ENCODE measurements around the gene HELB.

Gene HELB

DNA sequence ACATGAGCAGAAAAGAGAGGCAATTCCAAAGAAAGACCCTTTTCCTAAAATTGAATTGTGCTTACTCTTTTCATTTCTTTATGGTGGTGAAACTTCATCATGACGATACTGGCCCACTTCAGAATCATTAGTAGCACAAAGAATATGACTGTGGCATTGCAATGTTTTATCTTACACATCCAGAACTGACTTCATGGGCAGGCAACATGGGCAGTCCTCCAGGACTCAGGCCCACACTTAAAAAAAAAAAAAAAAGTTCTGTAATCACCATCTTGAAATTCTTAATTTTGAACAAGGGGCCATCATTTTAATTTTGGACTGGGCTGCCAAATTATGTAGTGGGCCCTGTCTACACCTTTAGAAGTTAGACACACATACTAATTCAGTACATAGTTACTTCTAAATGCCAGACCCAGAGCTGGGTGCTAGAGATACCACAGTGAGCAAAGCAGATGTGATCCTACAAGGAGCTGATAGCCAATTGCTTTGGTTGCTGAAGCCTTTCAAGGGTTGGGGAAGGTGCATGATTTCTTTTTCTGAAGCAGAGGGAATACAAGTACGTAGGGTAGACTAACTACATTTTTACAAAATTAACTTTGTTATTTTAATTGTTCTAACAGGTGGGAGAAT lies 35.2 kb downstream of the HELB start:
- H3K9me3 ChIP-seq (ENCODE audit: control insufficient read depth, low read length): no peaks in the 10 kb centered on the region
- no peaks in the 10 kb centered on the region for H3K36me3 ChIP-seq (ENCODE audit: control insufficient read depth, insufficient read depth, low read length)
- H3K4me1 ChIP-seq (ENCODE audit: control insufficient read depth, insufficient read depth, low read length): no peaks in the 10 kb centered on the region
- no peak overlapping the region for H3K4me3 ChIP-seq (ENCODE audit: low read length)
- no peaks in the 10 kb centered on the region for H3K27me3 ChIP-seq (ENCODE audit: control insufficient read depth, insufficient read depth, low read length)
- H3K9ac ChIP-seq (ENCODE audit: low read length): no peak overlapping the region

DNA sequence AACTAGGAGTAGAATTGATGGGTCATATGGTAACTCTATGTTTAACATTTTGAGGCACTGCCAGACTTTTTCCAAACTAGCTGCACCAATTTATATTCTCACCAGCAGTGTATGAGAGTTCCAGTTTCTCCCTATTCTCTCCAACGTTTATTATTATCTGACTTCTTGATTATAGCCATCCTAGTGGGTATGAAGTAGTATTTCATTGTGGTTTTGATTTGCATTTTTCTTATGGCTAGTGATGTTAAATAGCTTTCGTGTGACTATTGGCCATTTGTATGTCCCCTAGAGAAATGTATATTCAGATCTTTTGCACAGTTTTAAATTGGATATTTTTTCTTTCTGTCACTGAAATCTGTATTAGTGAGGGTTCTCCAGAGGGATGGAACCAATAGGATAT lies 37.8 kb downstream of the HELB start:
- Histone ChIP-seq H3K4me3 (ENCODE audit: low read length) (no peak overlapping the region), H3K27me3 (ENCODE audit: control insufficient read depth, insufficient read depth, low read length) (no peaks in the 10 kb centered on the region), H3K9ac (ENCODE audit: low read length) (no peak overlapping the region), H3K9me3 (ENCODE audit: control insufficient read depth, low read length) (no peaks in the 10 kb centered on the region), H3K36me3 (ENCODE audit: control insufficient read depth, insufficient read depth, low read length) (no peaks in the 10 kb centered on the region), H3K4me1 (ENCODE audit: control insufficient read depth, insufficient read depth, low read length) (no peaks in the 10 kb centered on the region)

DNA sequence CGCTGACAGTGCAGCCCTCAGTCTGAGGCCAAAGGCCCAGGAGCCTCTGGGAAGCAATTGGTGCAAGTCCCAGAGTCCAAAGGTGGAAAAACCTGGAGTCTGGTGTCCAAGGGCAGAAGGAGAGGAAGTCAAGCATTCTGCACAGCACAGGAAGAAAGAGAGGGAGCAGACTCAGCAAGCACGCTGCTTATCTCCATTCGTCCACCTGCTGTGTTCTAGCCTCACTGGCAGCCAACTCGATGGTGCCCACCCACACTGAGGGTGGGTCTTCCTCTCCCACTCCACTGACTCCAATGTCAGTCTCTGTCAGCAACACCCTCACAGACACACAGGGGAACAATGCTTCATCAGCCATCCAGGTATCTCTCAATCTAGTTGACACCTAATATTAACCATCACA lies 38.8 kb downstream of the HELB start:
- Histone ChIP-seq H3K4me1 (ENCODE audit: control insufficient read depth, insufficient read depth, low read length) (no peaks in the 10 kb centered on the region), H3K9ac (ENCODE audit: low read length) (no peak overlapping the region), H3K4me3 (ENCODE audit: low read length) (no peak overlapping the region), H3K36me3 (ENCODE audit: control insufficient read depth, insufficient read depth, low read length) (no peaks in the 10 kb centered on the region), H3K9me3 (ENCODE audit: control insufficient read depth, low read length) (no peaks in the 10 kb centered on the region), H3K27me3 (ENCODE audit: control insufficient read depth, insufficient read depth, low read length) (no peaks in the 10 kb centered on the region)

DNA sequence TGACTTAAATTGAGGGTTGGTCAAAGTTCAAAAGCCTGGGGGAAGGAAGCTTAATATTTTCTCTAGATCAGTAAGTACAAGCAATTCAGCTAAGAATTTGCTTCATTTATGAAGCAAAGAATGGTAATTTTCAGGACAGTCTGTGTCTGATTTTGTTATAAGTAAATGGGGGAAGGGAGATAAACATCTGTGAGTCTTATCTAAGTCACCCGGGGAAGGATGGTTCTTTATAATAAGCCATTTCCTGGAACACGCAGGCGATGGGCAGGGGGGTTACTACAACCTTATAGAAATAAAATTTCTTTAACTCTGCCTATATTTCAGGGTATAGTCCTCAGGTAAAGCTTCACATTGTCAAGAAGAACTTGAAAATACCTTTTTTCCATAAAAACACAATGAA lies 42.9 kb downstream of the HELB start:
- H3K36me3 ChIP-seq (ENCODE audit: control insufficient read depth, insufficient read depth, low read length): no peaks in the 10 kb centered on the region
- no peak overlapping the region for H3K4me3 ChIP-seq (ENCODE audit: low read length)
- no peak overlapping the region for H3K9ac ChIP-seq (ENCODE audit: low read length)
- no peaks in the 10 kb centered on the region for H3K9me3 ChIP-seq (ENCODE audit: control insufficient read depth, low read length)
- no peaks in the 10 kb centered on the region for H3K4me1 ChIP-seq (ENCODE audit: control insufficient read depth, insufficient read depth, low read length)
- no peaks in the 10 kb centered on the region for H3K27me3 ChIP-seq (ENCODE audit: control insufficient read depth, insufficient read depth, low read length)

DNA sequence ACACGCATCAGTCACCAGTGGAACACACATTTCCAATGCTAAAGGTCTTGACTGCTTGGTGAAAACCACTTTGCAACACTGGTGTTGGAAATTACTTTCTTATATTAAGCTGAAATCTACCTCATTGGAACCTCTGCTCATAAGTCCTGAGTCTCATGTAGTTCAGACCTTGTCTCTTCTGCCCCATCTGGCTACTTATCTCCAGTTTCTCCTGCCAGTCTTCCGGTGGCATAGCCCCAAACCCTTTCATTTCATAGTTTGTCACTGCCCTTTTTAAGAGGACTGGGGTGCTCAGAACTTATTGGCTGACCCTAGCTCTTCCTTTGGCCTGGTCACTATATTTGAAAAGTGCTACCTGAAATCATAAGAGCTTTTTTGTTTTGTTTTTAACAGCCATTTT lies 43.7 kb downstream of the HELB start:
- H3K27me3 ChIP-seq (ENCODE audit: control insufficient read depth, insufficient read depth, low read length): no peaks in the 10 kb centered on the region
- H3K36me3 ChIP-seq (ENCODE audit: control insufficient read depth, insufficient read depth, low read length): no peaks in the 10 kb centered on the region
- no peak overlapping the region for H3K4me3 ChIP-seq (ENCODE audit: low read length)
- H3K9me3 ChIP-seq (ENCODE audit: control insufficient read depth, low read length): no peaks in the 10 kb centered on the region
- H3K9ac ChIP-seq (ENCODE audit: low read length): no peak overlapping the region
- no peaks in the 10 kb centered on the region for H3K4me1 ChIP-seq (ENCODE audit: control insufficient read depth, insufficient read depth, low read length)

DNA sequence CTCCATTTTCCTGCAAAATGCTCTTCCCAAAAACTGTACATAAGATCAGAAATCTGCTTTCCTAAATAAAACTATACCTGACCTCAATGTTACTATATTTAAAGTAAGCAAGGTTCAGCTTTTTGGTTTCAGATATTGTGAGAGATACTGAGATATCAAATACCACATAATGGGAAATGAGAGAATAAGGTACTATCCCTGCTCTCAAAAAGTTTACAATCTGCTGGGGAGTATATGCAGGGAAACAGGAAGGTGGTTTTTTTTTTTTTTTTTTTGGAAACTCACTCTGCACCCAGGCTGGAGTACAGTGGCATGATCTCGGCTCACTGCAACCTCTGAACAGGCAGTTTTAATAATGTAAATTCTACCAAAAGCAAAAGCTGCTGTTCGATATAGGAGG lies 49.0 kb downstream of the HELB start:
- Histone ChIP-seq H3K4me3 (ENCODE audit: low read length) (no peak overlapping the region), H3K36me3 (ENCODE audit: control insufficient read depth, insufficient read depth, low read length) (no peaks in the 10 kb centered on the region), H3K9me3 (ENCODE audit: control insufficient read depth, low read length) (no peaks in the 10 kb centered on the region), H3K4me1 (ENCODE audit: control insufficient read depth, insufficient read depth, low read length) (no peaks in the 10 kb centered on the region), H3K27me3 (ENCODE audit: control insufficient read depth, insufficient read depth, low read length) (no peaks in the 10 kb centered on the region), H3K9ac (ENCODE audit: low read length) (no peak overlapping the region)

DNA sequence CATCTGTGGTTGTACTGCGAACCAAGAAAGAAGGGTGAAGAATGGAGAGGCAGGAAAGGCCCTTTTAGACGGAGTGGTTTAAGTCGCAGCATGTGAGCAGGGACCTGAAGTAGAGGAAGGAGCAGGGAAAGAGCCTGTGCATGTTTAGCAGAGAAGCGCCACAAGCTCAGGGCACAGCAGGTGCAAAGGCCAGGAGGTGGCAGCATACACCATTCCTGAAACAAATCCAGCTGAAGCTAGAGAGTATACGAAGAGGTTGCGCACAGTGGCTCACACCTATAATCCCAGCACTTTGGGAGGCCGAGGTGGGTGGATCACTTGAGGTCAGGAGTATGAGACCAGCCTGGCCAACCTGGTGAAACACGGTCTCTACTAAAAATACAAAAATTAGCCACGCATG lies 49.9 kb downstream of the HELB start:
- H3K4me3 ChIP-seq (ENCODE audit: low read length): no peak overlapping the region
- H3K9me3 ChIP-seq (ENCODE audit: control insufficient read depth, low read length): no peaks in the 10 kb centered on the region
- H3K36me3 ChIP-seq (ENCODE audit: control insufficient read depth, insufficient read depth, low read length): no peaks in the 10 kb centered on the region
- no peaks in the 10 kb centered on the region for H3K4me1 ChIP-seq (ENCODE audit: control insufficient read depth, insufficient read depth, low read length)
- no peak overlapping the region for H3K9ac ChIP-seq (ENCODE audit: low read length)
- no peaks in the 10 kb centered on the region for H3K27me3 ChIP-seq (ENCODE audit: control insufficient read depth, insufficient read depth, low read length)

DNA sequence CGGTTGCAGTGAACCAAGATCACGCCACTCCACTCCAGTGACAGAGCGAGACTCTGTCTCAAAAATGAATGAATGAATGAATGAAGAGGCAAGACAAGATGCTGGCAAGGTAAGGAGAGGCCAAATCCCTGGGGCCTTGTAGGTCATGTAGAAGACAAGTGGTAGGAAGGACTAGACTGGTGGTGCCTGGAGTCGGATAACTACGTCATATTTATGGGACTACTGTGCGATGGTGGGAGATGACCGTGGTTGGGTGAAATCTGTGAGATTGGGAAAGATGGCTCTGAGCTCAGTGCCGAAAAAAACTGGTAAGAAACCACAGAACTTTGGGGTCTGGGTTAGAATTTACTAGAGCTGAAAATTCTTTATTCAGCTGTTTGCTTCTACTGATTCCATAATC lies 50.6 kb downstream of the HELB start:
- Histone ChIP-seq H3K9ac (ENCODE audit: low read length) (no peak overlapping the region), H3K27me3 (ENCODE audit: control insufficient read depth, insufficient read depth, low read length) (no peaks in the 10 kb centered on the region), H3K9me3 (ENCODE audit: control insufficient read depth, low read length) (no peaks in the 10 kb centered on the region), H3K4me3 (ENCODE audit: low read length) (no peak overlapping the region), H3K4me1 (ENCODE audit: control insufficient read depth, insufficient read depth, low read length) (no peaks in the 10 kb centered on the region), H3K36me3 (ENCODE audit: control insufficient read depth, insufficient read depth, low read length) (no peaks in the 10 kb centered on the region)

DNA sequence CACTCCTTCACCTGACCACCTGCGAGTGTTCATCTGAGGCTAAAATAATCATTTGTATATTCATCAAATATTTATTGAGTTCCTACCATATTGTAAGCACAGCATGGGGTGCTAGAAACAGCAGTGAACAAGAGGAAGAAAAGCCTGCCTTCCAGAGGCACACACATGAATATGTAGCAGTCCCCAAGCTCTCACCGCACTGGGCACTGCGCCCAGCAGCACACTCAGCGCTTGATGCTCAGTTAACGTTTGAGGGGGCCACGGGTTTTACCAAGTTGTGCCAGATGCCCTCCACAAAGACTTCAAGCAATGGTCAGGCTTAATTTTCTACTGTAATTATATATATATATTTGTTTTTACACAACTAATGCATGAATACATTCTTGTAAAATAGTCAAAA lies 52.0 kb downstream of the HELB start:
- Histone ChIP-seq H3K9ac (ENCODE audit: low read length) (no peak overlapping the region), H3K4me1 (ENCODE audit: control insufficient read depth, insufficient read depth, low read length) (no peaks in the 10 kb centered on the region), H3K9me3 (ENCODE audit: control insufficient read depth, low read length) (no peaks in the 10 kb centered on the region), H3K36me3 (ENCODE audit: control insufficient read depth, insufficient read depth, low read length) (no peaks in the 10 kb centered on the region), H3K4me3 (ENCODE audit: low read length) (no peak overlapping the region), H3K27me3 (ENCODE audit: control insufficient read depth, insufficient read depth, low read length) (no peaks in the 10 kb centered on the region)

DNA sequence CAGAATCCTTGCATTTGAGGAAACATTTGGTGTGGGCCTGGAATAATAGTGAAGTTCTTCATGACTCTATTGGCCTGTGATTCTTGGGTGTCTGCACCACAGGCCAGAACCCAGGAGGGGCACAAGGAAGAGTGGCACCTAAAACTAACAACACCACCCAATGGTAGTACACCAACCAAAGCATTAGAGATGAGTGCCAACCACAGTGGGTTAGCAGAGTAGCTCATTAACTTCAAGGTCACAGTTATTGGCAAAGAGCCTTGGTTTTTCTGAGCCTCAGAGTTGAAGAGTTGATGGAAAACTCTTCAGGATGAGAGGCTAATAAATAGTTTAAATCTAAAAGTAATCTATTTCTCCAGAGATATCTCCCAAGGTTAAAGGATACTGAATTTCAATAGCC lies 57.0 kb downstream of the HELB start:
- no peaks in the 10 kb centered on the region for H3K9me3 ChIP-seq (ENCODE audit: control insufficient read depth, low read length)
- no peak overlapping the region for H3K9ac ChIP-seq (ENCODE audit: low read length)
- H3K36me3 ChIP-seq (ENCODE audit: control insufficient read depth, insufficient read depth, low read length): no peaks in the 10 kb centered on the region
- no peaks in the 10 kb centered on the region for H3K27me3 ChIP-seq (ENCODE audit: control insufficient read depth, insufficient read depth, low read length)
- H3K4me3 ChIP-seq (ENCODE audit: low read length): no peak overlapping the region
- H3K4me1 ChIP-seq (ENCODE audit: control insufficient read depth, insufficient read depth, low read length): no peaks in the 10 kb centered on the region

DNA sequence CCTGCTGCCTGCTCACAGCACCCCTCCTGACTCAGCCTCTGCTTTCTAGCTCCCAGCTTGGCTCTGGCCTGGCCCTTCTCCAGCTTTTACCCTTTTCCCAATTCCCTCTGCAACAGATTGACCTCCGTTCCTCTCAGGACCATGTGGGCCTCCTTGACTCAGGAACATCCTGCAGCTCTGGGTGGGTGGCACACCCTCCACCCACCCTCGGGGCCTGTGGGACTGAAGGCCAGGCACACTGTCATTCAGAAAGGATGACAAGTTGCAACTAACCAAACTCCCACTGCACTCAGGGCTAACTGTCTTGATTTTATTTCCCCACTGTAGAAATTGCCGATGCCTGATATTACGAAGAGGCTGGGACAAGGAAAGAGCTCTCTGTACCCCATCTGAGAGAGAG lies 59.4 kb downstream of the HELB start:
- Histone ChIP-seq H3K36me3 (ENCODE audit: control insufficient read depth, insufficient read depth, low read length) (no peaks in the 10 kb centered on the region), H3K4me1 (ENCODE audit: control insufficient read depth, insufficient read depth, low read length) (no peaks in the 10 kb centered on the region), H3K9ac (ENCODE audit: low read length) (no peak overlapping the region), H3K4me3 (ENCODE audit: low read length) (no peak overlapping the region), H3K9me3 (ENCODE audit: control insufficient read depth, low read length) (no peaks in the 10 kb centered on the region), H3K27me3 (ENCODE audit: control insufficient read depth, insufficient read depth, low read length) (no peaks in the 10 kb centered on the region)

DNA sequence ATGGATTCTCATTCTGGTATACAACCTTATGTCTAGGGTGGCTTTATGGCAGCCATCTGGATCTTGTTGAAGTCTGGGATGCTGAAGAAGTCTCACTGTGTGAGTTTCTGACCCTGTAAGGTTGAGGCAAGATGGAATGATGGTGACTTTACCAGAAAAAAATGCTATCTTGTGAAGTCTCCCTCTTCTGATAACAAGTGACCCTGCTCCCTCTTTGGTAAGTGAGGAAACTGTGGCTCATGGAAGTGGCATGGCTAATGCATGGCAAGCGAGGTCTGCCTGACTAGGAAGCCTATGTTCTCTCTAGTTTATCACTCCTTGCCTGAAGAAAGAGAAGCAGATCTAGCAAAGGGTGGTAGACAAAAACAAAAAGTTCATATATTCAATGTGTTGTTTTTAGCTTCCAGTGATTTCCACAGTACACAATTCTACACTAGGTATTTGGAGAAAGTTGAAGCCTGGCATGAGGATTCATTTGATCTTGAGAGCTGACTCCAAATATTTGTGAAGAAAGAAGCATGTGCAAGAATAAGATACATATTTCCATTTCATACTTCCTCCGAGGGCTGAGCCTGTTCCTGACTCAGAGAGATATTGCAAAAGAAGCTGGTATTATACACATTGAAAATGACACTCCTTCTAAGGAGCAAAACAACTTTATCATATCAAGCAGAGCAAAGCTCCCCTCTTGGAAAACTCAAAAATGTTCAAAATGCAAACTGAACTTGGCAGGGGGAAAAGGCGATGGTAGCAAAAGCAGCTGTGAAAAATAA lies 63.6 kb downstream of the HELB start:
- Histone ChIP-seq H3K9me3 (ENCODE audit: control insufficient read depth, low read length) (no peaks in the 10 kb centered on the region), H3K9ac (ENCODE audit: low read length) (no peak overlapping the region), H3K27me3 (ENCODE audit: control insufficient read depth, insufficient read depth, low read length) (no peaks in the 10 kb centered on the region), H3K4me3 (ENCODE audit: low read length) (no peak overlapping the region), H3K4me1 (ENCODE audit: control insufficient read depth, insufficient read depth, low read length) (no peaks in the 10 kb centered on the region), H3K36me3 (ENCODE audit: control insufficient read depth, insufficient read depth, low read length) (no peaks in the 10 kb centered on the region)

All from mucosa of stomach (tissue), 1 donor.